PC-3 (cell line): Measurements from ENCODE around the gene FYN. TPM values are rescaled to one million over a fixed set of nuclear protein-coding genes. Genes with fewer than 3 reads are reported as not detected.

Source experiments
- ATAC-seq: fragments of 200-7000 bp; cut with Tn5 transposase; 2 replicates; pipeline ENCODE4 v1.9.1; 2020; ENCODE audit warnings: mild to moderate bottlenecking, moderate library complexity
- BruUV-seq: library from RNA; stranded (reverse); fragments of 400-500 nt; replicated peaks from 2 replicates; lab custom pipeline; 2021; lab: Mats Ljungman, UMichigan
- CTCF ChIA-PET: fragments of 300-600 bp; sonication (Branson Sonifier 250); formaldehyde crosslinking; loops from one replicate; lab custom pipeline; 2022; ENCODE audit warnings: antibody characterized with exemption; lab: Charles Lee
- POLR2A ChIA-PET: fragments of 300-600 bp; sonication (Branson Sonifier 250); formaldehyde crosslinking; loops from one replicate; lab custom pipeline; 2022; ENCODE audit warnings: antibody characterized with exemption; ENCODE audit not compliant: unreplicated experiment; lab: Charles Lee
- DNase-seq: peaks from one replicate; pipeline ENCODE4 v3.0.0-alpha.2; 2015
- H2AFZ ChIP-seq: fragments of 300-600 bp; sonication (generic); 2 replicates; pipeline ENCODE4 v1.6.0; 2016; ENCODE audit warnings: antibody characterized with exemption, low read length
- H3F3A ChIP-seq: fragments of 300-600 bp; sonication (generic); one replicate; pipeline ENCODE4 v1.6.0; 2017; ENCODE audit warnings: antibody characterized with exemption, low read length, control low read depth, mild to moderate bottlenecking; ENCODE audit not compliant: unreplicated experiment
- H3K27ac ChIP-seq: fragments of 300-600 bp; sonication (generic); 2 replicates; pipeline ENCODE4 v1.5.1; 2016; ENCODE audit warnings: mild to moderate bottlenecking, low read length
- H3K27me3 ChIP-seq: fragments of 300-600 bp; sonication (generic); 2 replicates; pipeline ENCODE4 v1.6.1; 2016; ENCODE audit warnings: low read length, mixed read lengths
- H3K36me3 ChIP-seq: fragments of 300-600 bp; sonication (generic); 2 replicates; pipeline ENCODE4 v1.6.1; 2016; ENCODE audit warnings: low read depth, mixed run types, low read length, mixed read lengths
- H3K4me1 ChIP-seq: fragments of 300-600 bp; sonication (generic); 2 replicates; pipeline ENCODE4 v1.5.1; 2016; ENCODE audit warnings: low read length; ENCODE audit not compliant: insufficient read depth
- H3K4me2 ChIP-seq: fragments of 300-600 bp; sonication (generic); 2 replicates; pipeline ENCODE4 v1.6.0; 2016; ENCODE audit warnings: low read length
- H3K4me3 ChIP-seq: fragments of 300-600 bp; sonication (generic); 2 replicates; pipeline ENCODE4 v1.5.1; 2016; ENCODE audit warnings: mild to moderate bottlenecking, low read length, mixed read lengths
- H3K79me2 ChIP-seq: fragments of 300-600 bp; sonication (generic); 2 replicates; pipeline ENCODE4 v1.6.1; 2017; ENCODE audit warnings: low read length, mixed read lengths
- H3K9ac ChIP-seq: fragments of 300-600 bp; sonication (generic); 2 replicates; pipeline ENCODE4 v1.6.0; 2016; ENCODE audit warnings: mild to moderate bottlenecking, low read length
- H3K9me2 ChIP-seq: fragments of 300-600 bp; sonication (generic); replicated peaks from 2 replicates; pipeline ENCODE4 v1.6.1; 2016; ENCODE audit warnings: mixed run types, low read length, mixed read lengths
- H3K9me3 ChIP-seq: fragments of 300-600 bp; sonication (generic); 2 replicates; pipeline ENCODE4 v1.6.1; 2016; ENCODE audit warnings: low read length, mixed read lengths
- H4K20me1 ChIP-seq: fragments of 300-600 bp; sonication (generic); 2 replicates; pipeline ENCODE4 v1.6.1; 2016; ENCODE audit warnings: low read length, mixed read lengths
- CTCF ChIP-seq: fragments of 300-600 bp; sonication (generic); conservative IDR thresholded peaks from 2 replicates; pipeline ENCODE4 v1.5.1; 2017; ENCODE audit warnings: antibody characterized with exemption, low read depth, mild to moderate bottlenecking, low read length
- EZH2 ChIP-seq: fragments of 300-600 bp; sonication (generic); IDR thresholded peaks from one replicate; pipeline ENCODE4 v1.6.1; 2017; ENCODE audit warnings: antibody characterized with exemption, mild to moderate bottlenecking, low read length; ENCODE audit not compliant: unreplicated experiment
- EZH2phosphoT487 ChIP-seq: fragments of 300-600 bp; sonication (generic); IDR thresholded peaks from 2 replicates; pipeline ENCODE4 v1.6.1; 2018; ENCODE audit warnings: mild to moderate bottlenecking, antibody characterized with exemption, low read length, borderline replicate concordance
- intact Hi-C: fragments of 100-400 bp; cut with micrococcal nuclease; formaldehyde crosslinking; loops from 2 replicates; pipeline ENCODE4 v1.9.0; 2023
- total RNA-seq: library from RNA; depleted of rRNA; stranded (reverse); fragments of >200 nt; gene quantifications from 2 replicates; pipeline ENCODE4 v1.2.3, GENCODE V29; 2014

The FYN gene
- total RNA-seq, 1 experiment from 2014 or later = 27.6 TPM

- no TSS peak for BruUV-seq
- POLR2A ChIA-PET = no interaction called here
- ATAC-seq (no peak), DNase-seq (no peak)
- Histone ChIP-seq H3K4me2 (no peak overlapping the region), H3K4me1 (peaks cover 65% of the 10 kb centered on the region), H3K36me3 (no peaks in the 10 kb centered on the region), H2AFZ (no peak overlapping the region), H3K9ac (no peak overlapping the region), H3F3A (no peaks in the 10 kb centered on the region), H3K9me3 (no peaks in the 10 kb centered on the region), H4K20me1 (no peaks in the 10 kb centered on the region), H3K27me3 (no peaks in the 10 kb centered on the region), H3K9me2 (no peaks in the 10 kb centered on the region), H3K79me2 (no peaks in the 10 kb centered on the region), H3K4me3 (no peak overlapping the region), H3K27ac (no peak overlapping the region)
- intact Hi-C loops = no loop called here
- CTCF ChIA-PET = no interaction called here
- no peak for TF ChIP-seq EZH2
- no peak for TF ChIP-seq CTCF
- TF ChIP-seq EZH2phosphoT487 = no peak
Observed at GRCh38 chr6:111803371-111803770, 69.9 kb downstream of the FYN start.

- Histone ChIP-seq H2AFZ (no peak overlapping the region), H3K9me2 (no peaks in the 10 kb centered on the region), H3K27me3 (no peaks in the 10 kb centered on the region), H3F3A (no peaks in the 10 kb centered on the region), H3K9ac (no peak overlapping the region), H3K27ac (no peak overlapping the region), H3K4me1 (peaks cover 71% of the 10 kb centered on the region), H3K9me3 (no peaks in the 10 kb centered on the region), H3K4me3 (no peak overlapping the region), H3K4me2 (no peak overlapping the region), H3K36me3 (no peaks in the 10 kb centered on the region), H4K20me1 (no peaks in the 10 kb centered on the region), H3K79me2 (no peaks in the 10 kb centered on the region)
- DNase-seq (no peak), ATAC-seq (no peak)
- BruUV-seq = no TSS peak
- CTCF ChIA-PET = no interaction called here
- intact Hi-C loops = no loop called here
- TF ChIP-seq CTCF (no peak), EZH2 (no peak), EZH2phosphoT487 (no peak)
- POLR2A ChIA-PET = no interaction called here
Observed at GRCh38 chr6:111802720-111803330, 70.4 kb downstream of the FYN start.

GRCh38 chr6:111802015-111802414 lies 71.2 kb downstream of the FYN start:
- ATAC-seq (no peak), DNase-seq (no peak)
- H3K27me3 ChIP-seq = no peaks in the 10 kb centered on the region
- H3K4me1 ChIP-seq = peaks cover 66% of the 10 kb centered on the region
- no peaks in the 10 kb centered on the region for H3K9me2 ChIP-seq
- no peak overlapping the region for H2AFZ ChIP-seq
- CTCF ChIA-PET = no interaction called here
- POLR2A ChIA-PET = no interaction called here
- no peak overlapping the region for H3K4me2 ChIP-seq
- no peaks in the 10 kb centered on the region for H4K20me1 ChIP-seq
- no TSS peak for BruUV-seq
- TF ChIP-seq EZH2 = no peak
- no peak for TF ChIP-seq CTCF
- no peak for TF ChIP-seq EZH2phosphoT487
- H3K4me3 ChIP-seq = no peak overlapping the region
- intact Hi-C loops = no loop called here
- no peak overlapping the region for H3K27ac ChIP-seq
- H3K36me3 ChIP-seq = no peaks in the 10 kb centered on the region
- no peaks in the 10 kb centered on the region for H3F3A ChIP-seq
- H3K9ac ChIP-seq = no peak overlapping the region
- no peaks in the 10 kb centered on the region for H3K9me3 ChIP-seq
- no peaks in the 10 kb centered on the region for H3K79me2 ChIP-seq
